Stimulated activated CD4-positive, alpha-beta T cell treated with anti-CD3 and anti-CD28 coated beads, TNF-alpha, amount 100 ng/mL, for 1 hour (primary cell): ENCODE results near the gene FAM43A.

Source experiments
- DNase-seq, 3 donors: peaks; one replicate each; pipeline ENCODE4 v3.0.0-alpha.2; 2020; ENCODE audit warnings: low read depth in 3 of 3, low spot score in 1 of 3

The FAM43A gene

GRCh38 chr3:194705227-194705626 is 19.5 kb downstream of the FAM43A start:
- DNase-seq: no peak

- no peak for DNase-seq
Observed at GRCh38 chr3:194705761-194706160, 20.1 kb downstream of the FAM43A start.

- no peak for DNase-seq
Observed at GRCh38 chr3:194707147-194707540, 21.5 kb downstream of the FAM43A start.

- no peak for DNase-seq
Observed at GRCh38 chr3:194711286-194711685, 25.6 kb downstream of the FAM43A start.

- DNase-seq: no peak
Observed at GRCh38 chr3:194711913-194712312, 26.2 kb downstream of the FAM43A start.

- DNase-seq: no peak
Observed at GRCh38 chr3:194713299-194714136, 27.8 kb downstream of the FAM43A start.

- no peak for DNase-seq
Observed at GRCh38 chr3:194714137-194714455, 28.4 kb downstream of the FAM43A start.

GRCh38 chr3:194714564-194714963 is 28.9 kb downstream of the FAM43A start:
- no peak for DNase-seq

- DNase-seq: no peak
Observed at GRCh38 chr3:194715022-194715800, 29.5 kb downstream of the FAM43A start.

- DNase-seq: no peak
Observed at GRCh38 chr3:194718079-194718478, 32.4 kb downstream of the FAM43A start.

GRCh38 chr3:194720048-194720447 is 34.4 kb downstream of the FAM43A start:
- DNase-seq: no peak

- DNase-seq: no peak
Observed at GRCh38 chr3:194723846-194724618, 38.3 kb downstream of the FAM43A start.

- DNase-seq: no peak
Observed at GRCh38 chr3:194725346-194725745, 39.7 kb downstream of the FAM43A start.

- no peak for DNase-seq
Observed at GRCh38 chr3:194727435-194728128, 41.9 kb downstream of the FAM43A start.

- no peak for DNase-seq
Observed at GRCh38 chr3:194728986-194729385, 43.3 kb downstream of the FAM43A start.

- DNase-seq: no peak
Observed at GRCh38 chr3:194730365-194730764, 44.7 kb downstream of the FAM43A start.

GRCh38 chr3:194731506-194732073 is 45.9 kb downstream of the FAM43A start:
- DNase-seq: no peak

- no peak for DNase-seq
Observed at GRCh38 chr3:194732617-194733016, 46.9 kb downstream of the FAM43A start.

GRCh38 chr3:194736277-194736895 is 50.7 kb downstream of the FAM43A start:
- DNase-seq: no peak

- no peak for DNase-seq
Observed at GRCh38 chr3:194736896-194737600, 51.4 kb downstream of the FAM43A start.
